OCI-LY3 (cell line): ENCODE results near the gene CMTM3.

Experiments
- EZH2phosphoT487 ChIP-seq: fragments of 200-600 bp; shearing (Covaris generic); IDR thresholded peaks from 2 replicates; pipeline ENCODE4 v1.6.1; 2018; ENCODE audit warnings: antibody characterized with exemption, mixed run types, low read depth
- TF ChIP-seq, protein P1 (sequence below): fragments of 200-600, 300-600 bp; sonication (generic); IDR thresholded peaks from 2 replicates; pipeline ENCODE4 v1.5.1; 2014; ENCODE audit warnings: antibody characterized with exemption, low read length, low read depth

DNA sequence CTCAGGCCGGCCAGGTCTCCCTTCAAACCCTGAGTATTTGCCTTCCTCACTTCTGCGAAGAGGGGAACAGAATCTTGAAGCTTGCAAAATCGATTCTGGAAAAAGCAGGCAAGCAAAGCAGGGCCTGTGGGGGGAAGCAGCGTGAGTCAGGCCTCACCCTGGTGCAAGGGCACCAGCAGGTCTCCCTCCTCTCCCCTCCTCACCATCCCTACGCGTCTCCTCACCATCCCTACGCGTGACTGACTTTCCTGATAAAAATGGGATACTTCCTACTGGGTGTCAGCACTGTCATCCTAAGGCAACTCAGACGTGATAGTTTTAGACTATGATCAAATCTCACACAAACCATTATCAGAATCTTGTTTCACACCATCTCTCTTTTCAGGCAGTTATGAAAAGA, 12.1 kb downstream of the CMTM3 start:
- TF ChIP-seq, protein P1, sequence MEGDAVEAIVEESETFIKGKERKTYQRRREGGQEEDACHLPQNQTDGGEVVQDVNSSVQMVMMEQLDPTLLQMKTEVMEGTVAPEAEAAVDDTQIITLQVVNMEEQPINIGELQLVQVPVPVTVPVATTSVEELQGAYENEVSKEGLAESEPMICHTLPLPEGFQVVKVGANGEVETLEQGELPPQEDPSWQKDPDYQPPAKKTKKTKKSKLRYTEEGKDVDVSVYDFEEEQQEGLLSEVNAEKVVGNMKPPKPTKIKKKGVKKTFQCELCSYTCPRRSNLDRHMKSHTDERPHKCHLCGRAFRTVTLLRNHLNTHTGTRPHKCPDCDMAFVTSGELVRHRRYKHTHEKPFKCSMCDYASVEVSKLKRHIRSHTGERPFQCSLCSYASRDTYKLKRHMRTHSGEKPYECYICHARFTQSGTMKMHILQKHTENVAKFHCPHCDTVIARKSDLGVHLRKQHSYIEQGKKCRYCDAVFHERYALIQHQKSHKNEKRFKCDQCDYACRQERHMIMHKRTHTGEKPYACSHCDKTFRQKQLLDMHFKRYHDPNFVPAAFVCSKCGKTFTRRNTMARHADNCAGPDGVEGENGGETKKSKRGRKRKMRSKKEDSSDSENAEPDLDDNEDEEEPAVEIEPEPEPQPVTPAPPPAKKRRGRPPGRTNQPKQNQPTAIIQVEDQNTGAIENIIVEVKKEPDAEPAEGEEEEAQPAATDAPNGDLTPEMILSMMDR = no peak
- no peak for TF ChIP-seq EZH2phosphoT487
